Naive thymus-derived CD4-positive, alpha-beta T cell (primary cell): ENCODE measurements around the gene QSOX2. TPM values are rescaled to one million over a fixed set of nuclear protein-coding genes. Genes with fewer than 3 reads are reported as not detected.

Experiments used
- ATAC-seq: fragments of 150-1000 bp; cut with Tn5 transposase; 2 replicates; pipeline ENCODE4 v1.10.0; 2021; ENCODE audit warnings: mild to moderate bottlenecking, moderate library complexity
- CTCF ChIA-PET: fragments of 350-600 bp; sonication (Branson Sonifier 250); formaldehyde crosslinking; loops from one replicate; lab custom pipeline; 2021; ENCODE audit warnings: antibody characterized with exemption; lab: Charles Lee
- POLR2A ChIA-PET: fragments of 350-600 bp; sonication (Branson Sonifier 250); formaldehyde crosslinking; loops from one replicate; lab custom pipeline; 2021; ENCODE audit warnings: antibody characterized with exemption, inconsistent platforms; lab: Charles Lee
- DNase-seq, 9 donors: peaks; one replicate each; pipeline versions ENCODE4 v3.0.0 to v3.0.0-alpha.2; 2020 to 2022; ENCODE audit warnings: mixed read lengths in 1 of 9
- H3K27ac ChIP-seq: one replicate; pipeline ENCODE4 v1.7.0; 2013; ENCODE audit warnings: mild to moderate bottlenecking, low read depth, low read length, moderate library complexity
- H3K27me3 ChIP-seq, 2 donors: one replicate each; pipeline ENCODE4 v1.7.0; 2013; ENCODE audit warnings: low read length in 2 of 2, mild to moderate bottlenecking in 2 of 2, moderate library complexity in 2 of 2; ENCODE audit not compliant: control insufficient read depth in 2 of 2, insufficient read depth in 2 of 2
- H3K36me3 ChIP-seq, 3 experiments: 1 replicate in 2 of 3; 2 replicates in 1 of 3; pipeline ENCODE4 v1.7.0; 2013; ENCODE audit warnings: low read length in 3 of 3, mild to moderate bottlenecking in 3 of 3, moderate library complexity in 1 of 3; ENCODE audit not compliant: insufficient read depth in 3 of 3, control insufficient read depth in 2 of 3
- H3K4me1 ChIP-seq, 2 donors: one replicate each; pipeline ENCODE4 v1.7.0; 2013; ENCODE audit warnings: low read length in 2 of 2, mild to moderate bottlenecking in 2 of 2, moderate library complexity in 1 of 2; ENCODE audit not compliant: control insufficient read depth in 2 of 2, insufficient read depth in 2 of 2
- H3K4me3 ChIP-seq: 2 replicates; pipeline ENCODE4 v1.7.0; 2013; ENCODE audit warnings: mild to moderate bottlenecking, low read length
- H3K9me3 ChIP-seq, 3 experiments: 1 replicate in 2 of 3; 2 replicates in 1 of 3; pipeline ENCODE4 v1.7.0; 2013; ENCODE audit warnings: low read length in 3 of 3; ENCODE audit not compliant: control insufficient read depth in 2 of 3
- H3K27ac Mint-ChIP-seq, 9 donors: one replicate each; pipeline ENCODE4 v1.8.0; 2020 to 2022; ENCODE audit warnings: mixed read lengths in 9 of 9, mild to moderate bottlenecking in 8 of 9, moderate library complexity in 5 of 9, inconsistent platforms in 2 of 9
- H3K27me3 Mint-ChIP-seq, 5 donors: one replicate each; pipeline ENCODE4 v1.8.0; 2021 to 2022; ENCODE audit warnings: mixed read lengths in 5 of 5, mild to moderate bottlenecking in 1 of 5
- H3K36me3 Mint-ChIP-seq, 5 donors: one replicate each; pipeline ENCODE4 v1.8.0; 2020 to 2022; ENCODE audit warnings: mixed read lengths in 5 of 5, mild to moderate bottlenecking in 3 of 5, inconsistent platforms in 1 of 5
- H3K4me1 Mint-ChIP-seq, 7 donors: one replicate each; pipeline ENCODE4 v1.8.0; 2020 to 2022; ENCODE audit warnings: mixed read lengths in 7 of 7, mild to moderate bottlenecking in 3 of 7, inconsistent platforms in 1 of 7
- H3K4me3 Mint-ChIP-seq, 10 donors: one replicate each; pipeline ENCODE4 v1.8.0; 2020 to 2022; ENCODE audit warnings: mild to moderate bottlenecking in 10 of 10, mixed read lengths in 10 of 10, moderate library complexity in 6 of 10, inconsistent platforms in 2 of 10
- H3K9me3 Mint-ChIP-seq, 11 donors: one replicate each; pipeline ENCODE4 v1.8.0; 2020 to 2022; ENCODE audit warnings: mixed read lengths in 11 of 11, mild to moderate bottlenecking in 4 of 11, inconsistent platforms in 1 of 11, moderate library complexity in 1 of 11
- intact Hi-C, 2 donors: fragments of 100-400 bp; cut with micrococcal nuclease; formaldehyde crosslinking; loops; one replicate each; pipeline ENCODE4 v1.15.1; 2023
- polyA plus RNA-seq, 2 donors: library from polyadenylated mRNA; unstranded; fragments of 300-500 nt; fragmentation: Illumina TruSeq; gene quantifications; one replicate each; pipeline ENCODE4 v1.2.3, GENCODE V29; 2021
- total RNA-seq, 6 experiments: library from RNA in 5 of 6; stranded (reverse) in 5 of 6; gene quantifications; 1 replicate in 5 of 6; 2 replicates in 1 of 6; pipeline ENCODE4 v1.2.3 and lab custom pipeline; 2021 to 2026

The QSOX2 gene
- total and polyA plus RNA-seq, 7 experiments from 2014 or later = 0.26 to 15.9 (median 11.9) TPM

- H3K27ac Mint-ChIP-seq = peak overlapping the region in 1 of 9 donors; percentile 67
- peaks cover 0 to 3% (median 0%) of the 10 kb centered on the region in 11 donors for H3K9me3 Mint-ChIP-seq
- H3K4me1 Mint-ChIP-seq = no peaks in the 10 kb centered on the region
- no peaks in the 10 kb centered on the region for H3K9me3 ChIP-seq
- no peak for ATAC-seq
- no peak overlapping the region for H3K4me3 Mint-ChIP-seq
- ChIA-PET CTCF (no interaction called here), POLR2A (no interaction called here)
- H3K36me3 Mint-ChIP-seq = no peaks in the 10 kb centered on the region
- H3K27me3 ChIP-seq = no peaks in the 10 kb centered on the region
- no peaks in the 10 kb centered on the region for H3K27me3 Mint-ChIP-seq
- H3K36me3 ChIP-seq = no peaks in the 10 kb centered on the region
- H3K27ac ChIP-seq = no peak overlapping the region
- no peak overlapping the region for H3K4me3 ChIP-seq
- DNase-seq = no peak
- no peaks in the 10 kb centered on the region for H3K4me1 ChIP-seq
- intact Hi-C loops = no loop called here
These were observed 45.9 kb upstream of the QSOX2 start for GRCh38 chr9:136291306-136292025.

DNA sequence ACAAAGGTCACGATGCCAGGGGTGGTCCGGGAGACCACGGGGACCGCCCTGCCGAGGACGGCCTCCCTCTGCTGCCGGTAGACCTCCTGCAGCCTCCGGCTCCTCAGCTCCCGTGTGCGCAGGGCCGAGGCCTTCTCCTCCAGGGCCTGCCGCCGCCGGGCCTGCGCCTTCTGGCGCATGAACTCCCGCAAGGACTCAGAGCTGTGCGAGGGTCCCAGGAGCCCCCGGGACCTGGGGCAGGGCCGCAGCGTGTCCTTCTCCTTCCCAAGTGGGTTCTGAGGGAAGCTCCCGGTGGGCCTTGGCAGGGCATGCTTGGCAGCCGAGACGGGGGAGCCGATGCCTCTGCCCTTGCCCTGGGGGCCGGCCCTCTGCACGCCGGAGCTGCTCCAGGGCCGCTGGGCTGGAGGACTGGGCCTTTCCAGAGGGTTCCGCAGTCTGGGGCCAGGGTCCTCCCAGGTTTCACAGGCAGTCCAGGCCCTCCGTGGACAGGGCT lies 44.9 kb upstream of the QSOX2 start:
- no peaks in the 10 kb centered on the region for H3K9me3 ChIP-seq
- POLR2A ChIA-PET = no interaction called here
- CTCF ChIA-PET = interaction anchor here (0.9 kb wide), 1 partner anchor 11 kb away, joined by 3 read pairs; no protein-coding TSS in a partner anchor
- no peak overlapping the region for H3K27ac ChIP-seq
- no peaks in the 10 kb centered on the region for H3K36me3 ChIP-seq
- DNase-seq (no peak), ATAC-seq (no peak)
- no peaks in the 10 kb centered on the region for H3K27me3 ChIP-seq
- Mint-ChIP-seq H3K4me1 (no peaks in the 10 kb centered on the region), H3K27ac (no peak overlapping the region), H3K36me3 (no peaks in the 10 kb centered on the region), H3K9me3 (peaks cover 0 to 3% (median 0%) of the 10 kb centered on the region in 11 donors), H3K27me3 (no peaks in the 10 kb centered on the region), H3K4me3 (no peak overlapping the region)
- no peaks in the 10 kb centered on the region for H3K4me1 ChIP-seq
- no peak overlapping the region for H3K4me3 ChIP-seq
- intact Hi-C loops = no loop called here

DNA sequence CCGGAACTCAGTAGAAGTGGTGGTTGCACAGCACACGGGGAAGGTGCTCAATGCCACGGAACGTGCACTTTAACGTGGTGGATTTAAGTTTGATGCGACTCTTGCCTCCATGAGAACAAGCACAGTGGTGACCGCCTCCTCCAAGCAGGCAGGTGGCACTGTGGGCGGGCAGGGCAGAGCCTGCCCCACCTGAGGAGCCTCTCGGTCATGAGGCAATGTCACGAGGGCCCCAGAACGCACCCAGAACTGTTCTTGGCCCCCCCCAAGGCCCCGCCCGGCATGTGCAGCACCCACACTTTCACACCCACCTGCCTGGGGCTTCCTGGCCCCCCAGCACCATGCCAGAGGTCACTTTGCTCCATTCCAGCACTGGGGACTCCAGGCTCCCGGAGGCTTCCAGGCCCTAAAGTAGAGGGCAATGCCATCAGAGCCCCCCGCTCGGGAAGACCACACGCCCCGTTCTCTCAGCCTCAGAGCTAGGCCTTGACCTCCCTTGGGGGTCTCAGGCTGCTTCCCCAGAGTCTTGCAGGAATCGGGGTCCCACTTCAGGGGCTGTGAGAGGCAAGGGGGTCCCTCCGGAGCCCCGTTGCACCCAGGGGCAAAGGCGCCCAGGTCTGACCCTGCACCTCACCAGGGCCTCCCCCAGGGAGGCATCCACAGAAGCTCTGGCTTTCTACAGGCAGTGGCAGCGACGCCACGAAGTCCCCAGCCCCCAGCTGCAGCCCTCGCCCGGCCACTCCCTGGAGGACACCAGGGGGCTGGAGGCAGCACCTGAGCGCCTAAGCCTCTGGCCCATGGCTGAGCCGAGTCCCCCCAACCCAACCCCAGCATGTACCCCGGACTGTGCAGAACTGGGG lies 44.3 kb upstream of the QSOX2 start:
- no peaks in the 10 kb centered on the region for H3K9me3 ChIP-seq
- ATAC-seq = no peak
- Mint-ChIP-seq H3K27me3 (no peaks in the 10 kb centered on the region), H3K27ac (peak overlapping the region in 1 of 9 donors; percentile 20), H3K4me3 (no peak overlapping the region), H3K9me3 (peaks cover 0 to 3% (median 0%) of the 10 kb centered on the region in 11 donors), H3K4me1 (no peaks in the 10 kb centered on the region), H3K36me3 (no peaks in the 10 kb centered on the region)
- DNase-seq = no peak
- no peaks in the 10 kb centered on the region for H3K27me3 ChIP-seq
- ChIA-PET POLR2A (no interaction called here), CTCF (interaction anchor here (0.9 kb wide), 1 partner anchor 11 kb away, joined by 3 read pairs; no protein-coding TSS in a partner anchor)
- H3K27ac ChIP-seq = no peak overlapping the region
- H3K36me3 ChIP-seq = no peaks in the 10 kb centered on the region
- intact Hi-C loops = no loop called here
- no peaks in the 10 kb centered on the region for H3K4me1 ChIP-seq
- no peak overlapping the region for H3K4me3 ChIP-seq

DNA sequence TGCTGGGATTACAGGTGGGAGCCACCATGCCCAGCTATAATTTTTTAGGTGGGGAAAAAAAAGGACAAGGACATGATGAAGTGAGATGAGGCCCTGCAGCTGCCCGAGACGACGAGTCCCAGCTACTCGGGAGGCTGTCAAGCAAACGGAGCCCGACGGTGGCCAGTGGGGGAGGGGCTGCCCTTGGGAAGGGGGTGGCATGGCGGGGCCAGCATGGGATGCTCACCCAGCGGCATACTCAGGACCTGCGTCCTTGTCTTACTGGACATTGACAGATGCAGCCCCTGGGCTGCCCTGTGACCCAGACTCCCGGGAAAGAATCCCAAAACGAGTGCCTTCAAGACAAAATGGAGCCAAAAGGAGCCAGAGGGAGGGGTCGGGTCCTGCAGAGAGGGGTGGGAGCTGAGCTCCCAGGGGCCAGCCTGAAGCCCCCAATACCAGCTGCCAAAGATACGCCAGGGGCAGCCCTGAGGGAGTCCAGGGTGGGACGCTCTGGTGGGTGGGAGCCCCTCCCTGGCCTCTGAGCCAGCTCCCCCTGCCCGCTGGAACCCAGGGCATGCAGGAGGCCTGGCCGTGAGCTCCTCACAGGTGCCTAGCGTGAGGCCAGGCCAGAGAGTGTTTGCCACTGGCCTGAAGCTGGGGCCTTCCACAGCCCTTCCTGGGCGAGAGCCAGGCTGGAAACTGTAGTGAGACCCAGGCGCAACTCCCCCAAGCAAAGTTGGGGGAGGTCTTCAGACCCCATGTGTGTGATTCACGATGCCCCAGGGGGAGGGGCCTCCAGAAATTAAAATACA lies 42.5 kb upstream of the QSOX2 start:
- Mint-ChIP-seq H3K9me3 (peaks cover 0 to 3% (median 0%) of the 10 kb centered on the region in 11 donors), H3K4me3 (no peak overlapping the region), H3K27me3 (peaks cover 0 to 5% (median 0%) of the 10 kb centered on the region in 5 donors), H3K27ac (no peak overlapping the region), H3K4me1 (peaks cover 0 to 5% (median 0%) of the 10 kb centered on the region in 7 donors), H3K36me3 (no peaks in the 10 kb centered on the region)
- no peaks in the 10 kb centered on the region for H3K36me3 ChIP-seq
- H3K4me3 ChIP-seq = no peak overlapping the region
- intact Hi-C loops = no loop called here
- CTCF ChIA-PET = no interaction called here
- DNase-seq (no peak), ATAC-seq (no peak)
- no peaks in the 10 kb centered on the region for H3K9me3 ChIP-seq
- H3K27me3 ChIP-seq = no peaks in the 10 kb centered on the region
- POLR2A ChIA-PET = no interaction called here
- no peak overlapping the region for H3K27ac ChIP-seq
- no peaks in the 10 kb centered on the region for H3K4me1 ChIP-seq

GRCh38 chr9:136286987-136287379 lies 41.4 kb upstream of the QSOX2 start:
- Histone ChIP-seq H3K4me1 (no peaks in the 10 kb centered on the region), H3K9me3 (no peaks in the 10 kb centered on the region), H3K27me3 (no peaks in the 10 kb centered on the region), H3K4me3 (no peak overlapping the region), H3K27ac (no peak overlapping the region), H3K36me3 (no peaks in the 10 kb centered on the region)
- Mint-ChIP-seq H3K27me3 (peaks cover 0 to 11% (median 0%) of the 10 kb centered on the region in 5 donors), H3K4me1 (peaks cover 0 to 7% (median 0%) of the 10 kb centered on the region in 7 donors), H3K27ac (no peak overlapping the region), H3K36me3 (no peaks in the 10 kb centered on the region), H3K9me3 (peaks cover 0 to 3% (median 0%) of the 10 kb centered on the region in 11 donors), H3K4me3 (no peak overlapping the region)
- ChIA-PET POLR2A (no interaction called here), CTCF (interaction anchor here (1.1 kb wide), 1 partner anchor 11 kb away, joined by 3 read pairs; no protein-coding TSS in a partner anchor)
- DNase-seq (no peak), ATAC-seq (no peak)
- intact Hi-C loops = no loop called here

DNA sequence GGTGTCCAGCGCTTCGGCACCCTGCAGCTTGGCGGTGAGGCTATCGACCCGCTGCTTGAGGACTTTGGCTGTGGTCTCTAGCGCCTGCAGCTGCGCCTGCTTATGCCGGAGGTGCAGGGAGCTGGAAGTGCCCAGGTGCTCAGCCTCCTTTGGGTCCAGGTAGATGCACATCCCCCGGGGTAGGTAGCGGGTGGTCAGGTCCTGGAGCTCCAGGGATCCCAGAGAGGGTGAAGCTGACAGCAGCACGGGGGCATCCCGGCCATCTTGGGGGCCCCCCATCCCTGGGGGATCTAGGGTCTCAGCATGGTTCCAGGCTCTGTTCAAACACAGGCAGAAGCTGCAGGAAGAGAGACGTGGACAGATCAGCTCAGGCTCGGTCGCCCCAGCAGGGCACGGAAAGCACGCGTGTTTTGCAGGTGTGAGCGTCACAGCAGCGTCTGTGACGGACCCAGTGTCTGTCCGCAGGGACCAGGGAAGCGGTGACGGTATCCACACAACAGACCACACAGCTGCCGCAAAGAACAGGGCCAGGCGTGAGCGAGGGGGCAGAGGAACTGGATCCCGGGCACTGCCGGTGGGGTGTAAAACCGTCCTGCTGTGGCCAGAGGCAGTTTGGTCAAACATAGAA lies 40.9 kb upstream of the QSOX2 start:
- Mint-ChIP-seq H3K36me3 (no peaks in the 10 kb centered on the region), H3K4me1 (peaks cover 0 to 7% (median 0%) of the 10 kb centered on the region in 7 donors), H3K4me3 (no peak overlapping the region), H3K27ac (no peak overlapping the region), H3K27me3 (peaks cover 0 to 12% (median 0%) of the 10 kb centered on the region in 5 donors), H3K9me3 (peaks cover 0 to 3% (median 0%) of the 10 kb centered on the region in 11 donors)
- Histone ChIP-seq H3K9me3 (no peaks in the 10 kb centered on the region), H3K4me1 (no peaks in the 10 kb centered on the region), H3K27me3 (no peaks in the 10 kb centered on the region), H3K27ac (no peak overlapping the region), H3K36me3 (no peaks in the 10 kb centered on the region), H3K4me3 (no peak overlapping the region)
- CTCF ChIA-PET = interaction anchor here (1.1 kb wide), 1 partner anchor 10 kb away, joined by 3 read pairs; no protein-coding TSS in a partner anchor
- POLR2A ChIA-PET = no interaction called here
- intact Hi-C loops = no loop called here
- ATAC-seq (no peak), DNase-seq (no peak)
